K562 (cell line): ENCODE results near the gene SIGLEC7. TPM values are rescaled to one million over a fixed set of nuclear protein-coding genes. Genes with fewer than 3 reads are reported as not detected.

Experiments
- ATAC-seq: fragments of 200-7000 bp; cut with Tn5 transposase; 3 replicates; pipeline ENCODE4 v1.9.1; 2020; ENCODE audit warnings: moderate library complexity
- BruUV-seq: library from RNA; stranded (reverse); fragments of 400-500 nt; replicated peaks from 2 replicates; lab custom pipeline; 2021; lab: Mats Ljungman, UMichigan
- CTCF ChIA-PET: fragments of 300-600 bp; formaldehyde crosslinking; extraction: SDS; loops from one replicate; lab custom pipeline; 2021; ENCODE audit warnings: low intra/inter-chr PET ratio; lab: Yijun Ruan, JAX
- POLR2A ChIA-PET: fragments of 300-600, 350-650 bp; sonication (Branson Sonifier 250); formaldehyde crosslinking; extraction: SDS; loops from one replicate; lab custom pipeline; 2021; ENCODE audit warnings: antibody characterized with exemption, inconsistent platforms; lab: Yijun Ruan, JAX
- DNase-seq, 4 experiments: peaks; one replicate each; pipeline versions ENCODE4 v3.0.0 to v3.0.0-alpha.2; 2011 to 2018; ENCODE audit warnings: low spot score in 3 of 4, mixed read lengths in 3 of 4; ENCODE audit errors: extremely low read depth in 1 of 4
- FAIRE-seq: peaks from 2 replicates; lab custom pipeline; 2011; peaks lifted over from hg19 to GRCh38; lab: Jason Lieb, UNC
- H2AFZ ChIP-seq: 2 replicates; pipeline ENCODE4 v1.6.0; 2011; ENCODE audit warnings: low read depth, low read length, control low read depth, inconsistent platforms
- H3K27ac ChIP-seq: fragments of 200-600 bp; 3 replicates; pipeline ENCODE4 v1.8.0; 2011; ENCODE audit warnings: low read depth, mild to moderate bottlenecking, control low read depth, inconsistent platforms, low read length, moderate library complexity, mixed read lengths; ENCODE audit errors: extremely low read depth
- H3K27me3 ChIP-seq, 2 experiments: fragments of 300-600 bp in 1 of 2; 2 replicates in 1 of 2; 3 replicates in 1 of 2; pipeline versions ENCODE4 v1.6.0 to v1.8.0; 2011; ENCODE audit warnings: inconsistent platforms in 2 of 2, low read length in 2 of 2, mild to moderate bottlenecking in 1 of 2, mixed read lengths in 1 of 2, moderate library complexity in 1 of 2; ENCODE audit not compliant: control insufficient read depth in 2 of 2, insufficient read depth in 2 of 2
- H3K36me3 ChIP-seq: fragments of 300-600 bp; 3 replicates; pipeline ENCODE4 v1.8.0; 2011; ENCODE audit warnings: mild to moderate bottlenecking, low read length, inconsistent platforms; ENCODE audit not compliant: control insufficient read depth, insufficient read depth
- H3K4me1 ChIP-seq, 2 experiments: fragments of 200-600 bp in 1 of 2; replicated peaks in 1 of 2; 2 replicates in 1 of 2; 3 replicates in 1 of 2; pipeline versions ENCODE4 v1.5.1 to v1.8.0; 2011; ENCODE audit warnings: inconsistent platforms in 2 of 2, low read length in 2 of 2, mild to moderate bottlenecking in 1 of 2, mixed read lengths in 1 of 2, moderate library complexity in 1 of 2; ENCODE audit not compliant: control insufficient read depth in 2 of 2, insufficient read depth in 2 of 2
- H3K4me2 ChIP-seq: 2 replicates; pipeline ENCODE4 v1.6.1; 2011; ENCODE audit warnings: low read length, control low read depth, inconsistent platforms, mixed read lengths; ENCODE audit not compliant: insufficient read depth
- H3K4me3 ChIP-seq: fragments of 200-600 bp; sonication (generic), shearing (Covaris generic); 2 replicates; pipeline ENCODE4 v1.5.1; 2016; ENCODE audit warnings: control low read depth, inconsistent platforms
- H3K79me2 ChIP-seq: fragments of 200-600 bp; 3 replicates; pipeline ENCODE4 v1.8.0; 2011; ENCODE audit warnings: low read length, inconsistent platforms; ENCODE audit not compliant: control insufficient read depth, insufficient read depth
- H3K9ac ChIP-seq, 2 experiments: 2 replicates each; pipeline versions ENCODE4 v1.6.0 to v1.6.1; 2011; ENCODE audit warnings: low read depth in 2 of 2, low read length in 2 of 2, control low read depth in 1 of 2, inconsistent platforms in 1 of 2, mild to moderate bottlenecking in 1 of 2, mixed read lengths in 1 of 2; ENCODE audit not compliant: insufficient read depth in 1 of 2
- H3K9me1 ChIP-seq: one replicate; pipeline ENCODE4 v1.6.0; 2011; ENCODE audit warnings: inconsistent platforms, mild to moderate bottlenecking, low read length, moderate library complexity; ENCODE audit not compliant: control insufficient read depth, insufficient read depth
- H3K9me3 ChIP-seq: replicated peaks from 2 replicates; pipeline ENCODE4 v1.5.1; 2011; ENCODE audit warnings: low read depth, low read length, inconsistent platforms; ENCODE audit not compliant: control insufficient read depth, insufficient read depth
- H4K20me1 ChIP-seq: replicated peaks from 2 replicates; pipeline ENCODE4 v1.6.1; 2011; ENCODE audit warnings: low read length, inconsistent platforms, mixed read lengths; ENCODE audit not compliant: control insufficient read depth, insufficient read depth
- ETV1 ChIP-seq: fragments of 450-650 bp; conservative IDR thresholded peaks from 2 replicates; pipeline ENCODE4 v1.6.1; 2016; ENCODE audit warnings: missing genetic modification characterization, control low read depth, low read depth, missing compliant biosample characterization
- LEF1 ChIP-seq: fragments of 450-650 bp; IDR thresholded peaks from 2 replicates; pipeline ENCODE4 v1.6.1; 2016; ENCODE audit warnings: mild to moderate bottlenecking
- MAZ ChIP-seq, 2 experiments: fragments of 450-650 bp in 1 of 2; sonication (generic) in 1 of 2; formaldehyde crosslinking; IDR thresholded peaks in 1 of 2; conservative IDR thresholded peaks in 1 of 2; 2 replicates each; pipeline versions ENCODE4 v1.4.0 to v1.5.0; 2020; ENCODE audit warnings: mild to moderate bottlenecking in 1 of 2, missing genetic modification reagents in 1 of 2
- RAD21 ChIP-seq, 2 experiments: fragments of 250-450 bp in 1 of 2; fragments of 450-650 bp in 1 of 2; sonication (Bioruptor Pico) in 1 of 2; formaldehyde crosslinking in 1 of 2; IDR thresholded peaks in 1 of 2; conservative IDR thresholded peaks in 1 of 2; 2 replicates each; pipeline versions ENCODE4 v1.4.0 to v1.8.0; 2020 to 2022; ENCODE audit warnings: mild to moderate bottlenecking in 2 of 2, moderate library complexity in 1 of 2
- TFAM ChIP-seq: fragments of 250-450 bp; sonication (Bioruptor Pico); conservative IDR thresholded peaks from 2 replicates; pipeline ENCODE4 v1.5.0; 2021; ENCODE audit warnings: mild to moderate bottlenecking, moderate library complexity
- ZHX1 ChIP-seq: fragments of 150-350 bp; conservative IDR thresholded peaks from 2 replicates; pipeline ENCODE4 v1.6.1; 2014; ENCODE audit warnings: low read length
- ZKSCAN1 ChIP-seq: fragments of 150-350 bp; IDR thresholded peaks from 2 replicates; pipeline ENCODE4 v1.6.1; 2016; ENCODE audit warnings: low read depth, low read length
- WGBS: fragments of 100-300 bp; shearing (Covaris generic); methylation state at CpG from one replicate; pipeline ENCODE4 v1.1.6; 2016; ENCODE audit warnings: low coverage, mixed read lengths; ENCODE audit not compliant: insufficient coverage; ENCODE audit errors: missing lambda C conversion rate; 5-methylcytosine and 5-hydroxymethylcytosine counted together
- in situ Hi-C: fragments of 300-500 bp; cut with MboI; formaldehyde crosslinking; loops from 4 replicates; pipeline ENCODE4 v1.15.0; 2018; ENCODE audit warnings: inconsistent platforms, mixed read lengths
- intact Hi-C: fragments of 100-400 bp; cut with micrococcal nuclease; formaldehyde crosslinking; loops from 2 replicates; pipeline ENCODE4 v1.14.2; 2022
- polyA plus RNA-seq, 8 experiments: library from polyadenylated mRNA; depleted of rRNA in 4 of 8; stranded (reverse) in 5 of 8; unstranded in 3 of 8; fragments of >200 nt; fragmentation: Nextera tagmentation in 2 of 8; fragmentation: Illumina TruSeq in 1 of 8; extraction: Ambion mirVana in 2 of 8; extraction: Trizol in 1 of 8; gene quantifications; 2 replicates each; pipeline versions ENCODE4 v1.2.1 to v1.2.3, GENCODE V29; 2011 to 2014; ENCODE audit warnings: inconsistent platforms in 1 of 8, missing spikeins in 1 of 8
- total RNA-seq, 7 experiments: library from RNA; depleted of rRNA in 6 of 7; stranded (reverse); fragments of >200 nt in 6 of 7; fragmentation: Illumina TruSeq in 2 of 7; extraction: Trizol in 2 of 7; gene quantifications; 2 replicates each; pipeline versions ENCODE4 v1.2.1 to v1.2.3, GENCODE V29; 2011 to 2021; ENCODE audit warnings: low replicate concordance in 1 of 7
- TF ChIP-seq, protein P1 (sequence below), 3 experiments: fragments of 200-800 bp in 1 of 3; sonication (Bioruptor generic) in 1 of 3; sonication (generic) in 1 of 3; formaldehyde crosslinking in 1 of 3; IDR thresholded peaks; 2 replicates each; pipeline versions ENCODE4 v1.6.1 to v1.8.0; 2016 to 2022; ENCODE audit warnings: mild to moderate bottlenecking in 2 of 3, missing compliant biosample characterization in 2 of 3, missing genetic modification characterization in 2 of 3, missing genetic modification reagents in 1 of 3

The SIGLEC7 gene
- total and polyA plus RNA-seq, 9 of the 15 experiments (the other 6 are each of a cell fraction or from before 2014, with no cell fraction given): 0.10 to 0.12 TPM; not detected in 7

DNA sequence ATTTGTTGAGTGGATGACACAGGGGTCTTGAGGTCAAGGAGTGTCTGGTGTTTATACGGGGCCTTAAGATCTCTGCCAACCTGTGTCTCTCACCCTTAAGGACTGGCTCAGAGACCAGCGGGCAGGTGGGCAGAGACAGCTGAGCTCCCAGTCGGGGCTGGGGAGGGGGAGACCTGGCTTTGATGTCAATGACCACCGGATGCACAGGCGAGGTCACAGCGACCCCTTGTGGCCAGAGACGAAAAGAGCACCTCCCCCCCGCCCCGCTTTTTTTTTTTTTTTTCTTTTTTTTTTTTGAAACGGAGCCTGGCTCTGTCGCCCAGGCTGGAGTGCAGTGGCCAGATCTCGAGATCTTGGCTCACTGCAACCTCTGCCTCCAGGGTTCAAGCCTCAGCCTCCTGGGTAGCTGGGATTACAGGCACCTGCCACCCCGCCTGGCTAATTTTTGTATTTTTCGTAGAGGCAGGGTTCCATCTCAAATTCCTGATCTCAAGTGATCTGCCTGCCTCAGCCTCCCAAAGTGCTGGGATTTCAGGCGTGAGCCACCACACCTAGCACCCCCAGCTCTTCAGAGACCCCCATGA lies 47.3 kb upstream of the SIGLEC7 start:
- Histone ChIP-seq H4K20me1 (peaks cover 13% of the 10 kb centered on the region), H3K9me3 (no peaks in the 10 kb centered on the region), H3K4me1 (no peaks in the 10 kb centered on the region; a peak in 1 of 5 replicates), H3K27me3 (peaks cover 5 to 18% of the 10 kb centered on the region in 2 experiments; a peak in 3 of 5 replicates), H3K4me2 (no peak overlapping the region), H3K9ac (peak overlapping the region in 1 of 2 experiments; percentile 57; a peak in 1 of 4 replicates), H3K79me2 (no peaks in the 10 kb centered on the region), H2AFZ (no peak overlapping the region), H3K27ac (no peak overlapping the region), H3K4me3 (no peak overlapping the region), H3K9me1 (peaks cover 9% of the 10 kb centered on the region), H3K36me3 (peaks cover 12% of the 10 kb centered on the region; the same call in 1 of the 3 replicates)
- POLR2A ChIA-PET: no interaction called here
- in situ Hi-C loops: loop anchor here (5.0 to 10.0 kb wide), 3 partner anchors 72 to 390 kb away; no protein-coding TSS in a partner anchor
- no TSS peak for BruUV-seq
- peak; percentile 56 to 87 (median 82) for DNase-seq
- intact Hi-C loops: loop anchor here (2.0 to 5.0 kb wide), 2 partner anchors 164 to 387 kb away; no protein-coding TSS in a partner anchor
- 19% methylated on average over 12 of the region's 15 CpGs for WGBS
- CTCF ChIA-PET: interaction anchor here (0.6 to 4.9 kb wide), 11 partner anchors 13 to 1159 kb away, joined by 3 to 35 read pairs (median 3); partner anchors contain the start of genes CTU1 and KLK10
- ATAC-seq: no peak
- FAIRE-seq: peak; percentile 37
- TF ChIP-seq RAD21 (CRISPR knock-in tag; conservative IDR thresholded peaks at IDR 0.05 in 1 of 2, IDR thresholded peaks at IDR 0.05 in 1 of 2) (peak; percentile 52 to 68), MAZ (CRISPR knock-in tag; conservative IDR thresholded peaks at IDR 0.05 in 1 of 2, IDR thresholded peaks at IDR 0.05 in 1 of 2) (peak in 1 of 2 experiments; percentile 53; a peak in 1 of 4 replicates), ZKSCAN1 (no peak), LEF1 (0 out of 2 replicates have a peak, but pooled peaks have one; percentile 37), ZHX1 (no peak), ETV1 (peak; percentile 30), TFAM (CRISPR knock-in tag) (no peak)
- TF ChIP-seq, protein P1, sequence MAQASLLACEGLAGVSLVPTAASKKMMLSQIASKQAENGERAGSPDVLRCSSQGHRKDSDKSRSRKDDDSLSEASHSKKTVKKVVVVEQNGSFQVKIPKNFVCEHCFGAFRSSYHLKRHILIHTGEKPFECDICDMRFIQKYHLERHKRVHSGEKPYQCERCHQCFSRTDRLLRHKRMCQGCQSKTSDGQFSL (CRISPR knock-in tag; IDR thresholded peaks at IDR 0.05): peak; percentile 94
- TF ChIP-seq, protein P1 (tag; IDR thresholded peaks at IDR 0.05): peak in 1 of 2 experiments; percentile 85; a peak in 2 of 4 replicates
